Testis (tissue), 2 donors: ENCODE results near the gene LHFPL5.

Experiments used
- POLR2A ChIP-seq: fragments of 450-650 bp; IDR thresholded peaks from one replicate; pipeline ENCODE4 v1.6.1; 2017; ENCODE audit warnings: antibody characterized with exemption, mild to moderate bottlenecking, moderate library complexity
- TF ChIP-seq, protein P1 (sequence below), 3 experiments: fragments of 450-650 bp in 2 of 3; fragments of 200-600 bp in 1 of 3; sonication (generic) in 1 of 3; IDR thresholded peaks; one replicate each; pipeline ENCODE4 v1.5.1; 2016 to 2019; ENCODE audit warnings: antibody characterized with exemption in 3 of 3, mild to moderate bottlenecking in 2 of 3, moderate library complexity in 1 of 3

GRCh38 chr6:35771343-35771627 is 33.9 kb upstream of the LHFPL5 start:
- TF ChIP-seq, protein P1, sequence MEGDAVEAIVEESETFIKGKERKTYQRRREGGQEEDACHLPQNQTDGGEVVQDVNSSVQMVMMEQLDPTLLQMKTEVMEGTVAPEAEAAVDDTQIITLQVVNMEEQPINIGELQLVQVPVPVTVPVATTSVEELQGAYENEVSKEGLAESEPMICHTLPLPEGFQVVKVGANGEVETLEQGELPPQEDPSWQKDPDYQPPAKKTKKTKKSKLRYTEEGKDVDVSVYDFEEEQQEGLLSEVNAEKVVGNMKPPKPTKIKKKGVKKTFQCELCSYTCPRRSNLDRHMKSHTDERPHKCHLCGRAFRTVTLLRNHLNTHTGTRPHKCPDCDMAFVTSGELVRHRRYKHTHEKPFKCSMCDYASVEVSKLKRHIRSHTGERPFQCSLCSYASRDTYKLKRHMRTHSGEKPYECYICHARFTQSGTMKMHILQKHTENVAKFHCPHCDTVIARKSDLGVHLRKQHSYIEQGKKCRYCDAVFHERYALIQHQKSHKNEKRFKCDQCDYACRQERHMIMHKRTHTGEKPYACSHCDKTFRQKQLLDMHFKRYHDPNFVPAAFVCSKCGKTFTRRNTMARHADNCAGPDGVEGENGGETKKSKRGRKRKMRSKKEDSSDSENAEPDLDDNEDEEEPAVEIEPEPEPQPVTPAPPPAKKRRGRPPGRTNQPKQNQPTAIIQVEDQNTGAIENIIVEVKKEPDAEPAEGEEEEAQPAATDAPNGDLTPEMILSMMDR (IDR thresholded peaks at IDR 0.05), result no peak
- no peak for TF ChIP-seq POLR2A
